GM12878 (cell line): ENCODE measurements around the gene DIAPH2.

ENCODE experiments used
- CTCF ChIP-seq, 3 experiments: IDR thresholded peaks in 2 of 3; conservative IDR thresholded peaks in 1 of 3; 2 replicates each; pipeline ENCODE4 v1.5.1; 2011; ENCODE audit warnings: low read depth in 3 of 3, low read length in 3 of 3, mild to moderate bottlenecking in 3 of 3, control low read depth in 2 of 3, moderate library complexity in 2 of 3, inconsistent platforms in 1 of 3, mixed read lengths in 1 of 3; ENCODE audit not compliant: control insufficient read depth in 2 of 3, insufficient read depth in 1 of 3; ENCODE audit errors: extremely low read depth in 1 of 3
- DPF2 ChIP-seq: fragments of 450-650 bp; IDR thresholded peaks from 2 replicates; pipeline ENCODE4 v1.6.1; 2017; ENCODE audit warnings: mild to moderate bottlenecking
- HDGF ChIP-seq: fragments of 450-650 bp; IDR thresholded peaks from 2 replicates; pipeline ENCODE4 v1.6.1; 2016; ENCODE audit warnings: antibody characterized with exemption
- JUND ChIP-seq: IDR thresholded peaks from 2 replicates; pipeline ENCODE4 v1.6.1; 2012; ENCODE audit warnings: low read depth, mild to moderate bottlenecking, low read length, improper control_type of control experiment, moderate library complexity
- POLR2A ChIP-seq: IDR thresholded peaks from 2 replicates; pipeline ENCODE4 v1.6.1; 2011; ENCODE audit warnings: low read depth, mild to moderate bottlenecking, low read length
- RAD21 ChIP-seq: IDR thresholded peaks from 2 replicates; pipeline ENCODE4 v1.6.1; 2011; ENCODE audit warnings: mild to moderate bottlenecking, low read depth, low read length, moderate library complexity; ENCODE audit not compliant: insufficient read depth
- RB1 ChIP-seq: fragments of 450-650 bp; formaldehyde crosslinking; IDR thresholded peaks from 2 replicates; pipeline ENCODE4 v1.6.1; 2017; ENCODE audit warnings: mild to moderate bottlenecking, borderline replicate concordance
- RELB ChIP-seq: fragments of 450-650 bp; IDR thresholded peaks from 2 replicates; pipeline ENCODE4 v1.6.1; 2017; ENCODE audit warnings: low read depth, mild to moderate bottlenecking, moderate library complexity
- REST ChIP-seq: IDR thresholded peaks from 2 replicates; pipeline ENCODE4 v1.6.1; 2012; ENCODE audit warnings: mild to moderate bottlenecking, low read depth, low read length
- TAF1 ChIP-seq: IDR thresholded peaks from 2 replicates; pipeline ENCODE4 v1.6.1; 2011; ENCODE audit warnings: mild to moderate bottlenecking, low read depth, low read length, borderline replicate concordance
- YBX1 ChIP-seq: fragments of 450-650 bp; IDR thresholded peaks from 2 replicates; pipeline ENCODE4 v1.6.1; 2016; ENCODE audit warnings: antibody characterized with exemption
- ZNF622 ChIP-seq: fragments of 450-650 bp; IDR thresholded peaks from 2 replicates; pipeline ENCODE4 v1.6.1; 2017; ENCODE audit warnings: mild to moderate bottlenecking, inconsistent platforms

- TF ChIP-seq RELB (no peak), YBX1 (no peak), CTCF (IDR thresholded peaks at IDR 0.05 in 2 of 3, conservative IDR thresholded peaks at IDR 0.05 in 1 of 3; ENCODE audit: control insufficient read depth in 2 of 3, extremely low read depth in 1 of 3, insufficient read depth in 1 of 3, low read depth in 3 of 3, low read length in 3 of 3) (no peak), RAD21 (no peak), RB1 (no peak), POLR2A (no peak), DPF2 (no peak), JUND (no peak), ZNF622 (no peak), REST (no peak), HDGF (no peak), TAF1 (no peak)
Observed at GRCh38 chrX:96883608-96884007, 199.0 kb downstream of the DIAPH2 start, which contains the start of gene RPA4.
